GM04503 (cell line): ENCODE measurements around the gene ACOT8.
A peak's percentile ranks its signal among the peaks of the same experiment; 100 is the strongest.
"Not testable (repeated sequence)": the region's sequence is repeated elsewhere in the genome, so short reads cannot be mapped to it uniquely, and the experiment has no call there.

Source experiments
- DNase-seq: peaks from one replicate; pipeline ENCODE4 v3.0.0-alpha.2; 2012; ENCODE audit warnings: low read depth

Gene ACOT8

DNA sequence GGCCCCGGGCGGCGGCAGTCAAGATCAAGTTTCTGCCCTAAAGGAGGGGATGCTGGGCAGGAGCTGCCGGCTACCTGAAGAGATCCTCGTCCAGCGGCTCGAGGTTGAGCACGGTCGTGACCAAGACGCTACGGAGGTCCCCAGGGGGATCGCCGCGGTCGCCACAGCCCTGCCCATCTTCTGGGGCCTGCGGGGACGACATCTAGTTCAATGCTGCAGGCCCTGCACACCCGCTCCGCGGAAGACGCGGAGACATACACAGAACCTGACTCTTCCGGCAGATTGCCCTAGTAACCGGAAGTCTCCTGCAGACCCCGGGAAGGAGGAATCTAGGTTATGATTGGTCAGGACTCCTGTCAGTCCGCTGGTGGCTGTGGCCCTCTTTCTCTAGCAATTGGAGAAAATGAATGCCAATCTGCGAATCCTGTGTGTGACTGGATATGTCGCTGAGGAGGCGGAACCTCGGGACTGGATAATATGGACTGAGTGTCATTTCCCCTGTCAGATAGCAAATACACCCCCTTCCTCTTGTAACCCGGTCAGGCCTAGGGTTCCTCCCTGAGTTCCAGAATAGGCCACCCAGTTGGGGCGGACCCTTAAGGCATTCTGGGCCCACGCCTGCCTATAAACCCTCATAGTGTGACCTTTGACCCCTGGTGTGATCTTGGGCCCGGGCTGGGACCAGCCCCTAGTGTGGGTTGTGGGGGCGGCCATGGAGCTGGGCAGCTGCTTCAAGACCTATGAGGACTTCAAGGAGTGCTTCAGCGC is at the start of gene ACOT8, which contains the start of gene ZSWIM3:
ACOT8 (minus strand) TSS at position 279 of the 768 bp plus-strand sequence; CDS start at position 202, 77 bp downstream.
ZSWIM3 (plus strand) TSS at position 501 of the 768 bp plus-strand sequence; CDS start at position 713, 212 bp downstream.
- peak; percentile 100 for DNase-seq

DNA sequence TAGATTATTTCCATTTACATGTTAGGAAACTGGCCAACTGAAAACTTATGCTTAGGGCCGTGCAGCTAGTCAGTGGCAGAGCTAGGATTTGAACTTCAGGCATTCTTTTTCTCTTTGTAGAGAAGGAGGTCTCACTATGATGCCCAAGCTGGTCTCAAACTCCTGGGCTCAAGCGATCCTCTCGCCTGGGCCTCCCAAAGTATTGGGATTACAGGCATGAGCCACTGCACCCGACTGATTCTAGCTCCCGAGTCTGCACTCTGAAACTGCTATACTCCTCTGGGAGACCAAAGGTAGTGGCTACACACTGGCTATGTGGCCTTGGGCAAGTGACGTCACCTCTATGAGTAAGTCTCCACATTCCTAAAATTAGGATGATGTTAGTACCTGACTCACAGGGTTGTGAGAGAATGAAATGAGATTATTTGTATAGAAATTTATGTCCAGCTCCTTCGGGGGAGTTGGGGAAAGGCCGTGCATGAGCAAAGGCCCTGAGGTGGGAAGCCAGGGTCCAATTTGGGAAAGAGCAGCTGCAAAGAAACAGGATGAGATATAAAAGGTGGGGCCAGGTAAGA is 48.4 kb upstream of the ACOT8 start:
- DNase-seq, result no peak

DNA sequence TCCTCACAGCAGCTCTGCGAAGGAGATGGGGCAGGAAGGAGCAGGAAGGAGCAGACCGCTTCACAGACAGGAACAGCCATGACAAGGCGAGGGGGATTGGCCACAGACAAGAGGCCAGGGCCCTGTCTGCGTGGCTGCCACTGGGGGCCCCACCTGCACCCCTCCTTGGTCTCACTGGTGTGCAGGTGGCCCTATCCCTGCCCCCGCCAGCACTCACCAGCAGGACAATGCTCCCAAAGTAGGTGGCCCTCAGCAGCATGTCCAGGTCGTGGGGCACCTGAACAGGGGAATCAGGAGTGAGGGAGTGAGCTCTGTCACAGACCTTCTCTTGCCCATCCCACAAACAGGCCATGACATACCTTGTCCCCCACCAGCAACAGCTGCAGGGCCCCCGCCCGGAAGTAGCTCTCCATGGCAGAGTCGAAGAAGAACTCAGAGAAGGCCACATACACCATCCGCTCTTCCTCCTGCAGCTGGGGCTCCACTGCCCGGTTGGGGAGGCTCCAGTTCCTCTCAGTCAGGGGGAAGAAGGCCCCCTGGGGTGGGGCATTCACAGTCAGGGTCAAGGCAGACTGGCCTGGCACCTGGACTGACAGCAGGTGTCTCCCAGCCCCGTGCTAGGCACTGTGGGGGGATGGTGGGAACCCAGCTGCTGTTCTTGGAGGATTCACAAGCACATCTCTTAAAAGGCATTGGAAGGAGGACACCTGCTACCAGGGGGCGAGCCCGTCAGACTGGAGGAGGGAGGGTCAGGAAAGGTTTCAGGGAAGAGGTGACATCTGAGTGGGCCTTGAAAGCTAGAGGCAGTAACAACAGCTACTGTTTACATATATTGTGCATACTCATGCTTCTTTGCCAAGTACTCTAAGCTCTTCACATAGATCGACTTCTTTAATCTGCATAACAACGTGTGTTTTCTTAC is 47.7 kb upstream of the ACOT8 start:
- no peak for DNase-seq

DNA sequence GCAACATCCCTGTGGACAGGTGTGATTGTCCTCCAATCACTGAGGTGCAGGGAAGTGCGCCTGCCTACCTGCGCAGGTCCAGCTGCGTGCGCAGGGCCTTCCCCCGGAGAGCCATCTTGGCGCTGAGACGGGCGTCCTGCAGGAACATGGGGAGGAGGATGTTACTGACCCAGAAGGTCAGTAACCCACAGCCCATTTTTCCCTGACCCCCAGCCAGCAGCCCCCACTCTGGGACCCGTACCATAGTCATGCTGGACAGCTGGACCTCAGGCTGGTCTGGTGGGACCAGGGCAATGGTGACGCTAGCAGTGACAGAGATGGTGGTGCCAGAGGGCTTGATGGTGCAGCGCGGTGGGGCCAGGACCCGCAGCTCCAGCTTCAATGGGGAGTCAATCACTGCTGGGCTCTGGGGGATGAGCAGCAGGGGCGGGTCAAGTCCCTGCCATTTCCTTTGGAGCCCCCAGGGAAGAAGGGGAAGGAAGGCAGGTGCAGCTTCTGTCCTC is 45.1 kb upstream of the ACOT8 start:
- no peak for DNase-seq

DNA sequence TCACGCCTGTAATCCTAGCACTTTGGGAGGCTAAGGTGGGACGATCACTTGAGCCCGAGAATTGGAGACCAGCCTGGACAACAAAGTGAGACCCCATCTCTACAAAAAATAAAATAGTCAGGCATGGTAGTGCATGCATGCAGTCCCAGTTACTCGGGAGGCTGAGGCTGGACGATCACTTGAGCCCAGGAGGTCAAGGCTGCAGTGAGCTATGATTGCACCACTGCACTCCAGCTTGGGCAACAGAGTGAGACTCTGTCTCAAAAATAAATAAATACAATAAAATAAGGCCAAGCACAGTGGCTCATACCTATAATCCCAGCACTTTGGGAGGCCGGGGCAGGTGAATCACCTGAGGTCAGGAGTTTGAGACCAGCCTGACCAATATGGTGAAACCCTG is 44.1 kb upstream of the ACOT8 start:
- not testable (repeated sequence) for DNase-seq

DNA sequence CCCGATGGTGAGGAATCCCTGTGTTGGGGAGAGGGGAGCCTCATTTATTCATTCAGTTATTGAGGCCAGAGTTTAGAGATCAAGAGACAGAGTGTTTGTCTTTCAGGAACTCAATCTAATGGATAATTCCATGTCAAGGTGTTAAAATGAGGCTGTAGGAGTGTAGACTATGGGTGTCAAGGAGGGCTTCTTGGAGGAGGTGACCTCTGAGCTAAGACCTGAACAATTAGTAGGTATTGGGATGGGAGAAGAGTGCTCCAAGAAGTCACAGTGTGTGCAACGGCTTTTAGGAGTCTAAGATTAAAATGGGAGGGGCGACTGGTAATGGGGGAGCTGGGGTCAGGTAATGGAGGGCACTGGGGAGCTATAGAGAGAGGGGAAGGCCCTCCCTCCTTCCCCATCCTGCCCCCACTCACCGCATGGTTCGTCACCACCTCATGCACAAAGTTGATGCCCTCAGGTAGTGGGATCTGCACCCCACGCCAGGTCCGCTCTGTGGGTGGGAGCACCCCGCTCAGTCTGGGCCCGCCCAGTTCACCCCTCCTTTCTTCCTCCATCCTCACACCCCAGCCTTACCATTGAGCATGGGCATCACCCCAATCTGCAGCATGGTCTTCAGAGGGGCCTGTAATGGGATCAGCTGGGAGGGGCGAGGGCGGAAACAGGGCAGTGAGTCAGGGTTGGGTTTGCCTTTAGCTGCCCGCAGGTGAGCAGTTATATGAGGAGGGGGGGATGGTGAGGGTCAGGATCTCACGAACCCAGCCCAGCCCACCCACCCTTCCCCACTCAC is 42.0 kb upstream of the ACOT8 start:
- DNase-seq, result no peak

DNA sequence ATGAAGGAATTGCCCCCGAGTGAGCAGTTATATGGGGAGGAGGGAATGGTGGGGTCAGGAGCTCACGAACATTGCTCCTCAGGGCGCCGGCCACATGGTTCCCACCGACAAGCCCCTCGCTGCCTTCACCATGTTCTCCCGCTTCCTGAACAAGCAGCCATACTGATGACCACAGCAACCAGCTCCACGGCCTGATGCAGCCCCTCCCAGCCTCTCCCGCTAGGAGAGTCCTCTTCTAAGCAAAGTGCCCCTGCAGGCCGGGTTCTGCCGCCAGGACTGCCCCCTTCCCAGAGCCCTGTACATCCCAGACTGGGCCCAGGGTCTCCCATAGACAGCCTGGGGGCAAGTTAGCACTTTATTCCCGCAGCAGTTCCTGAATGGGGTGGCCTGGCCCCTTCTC is 41.1 kb upstream of the ACOT8 start:
- no peak for DNase-seq

DNA sequence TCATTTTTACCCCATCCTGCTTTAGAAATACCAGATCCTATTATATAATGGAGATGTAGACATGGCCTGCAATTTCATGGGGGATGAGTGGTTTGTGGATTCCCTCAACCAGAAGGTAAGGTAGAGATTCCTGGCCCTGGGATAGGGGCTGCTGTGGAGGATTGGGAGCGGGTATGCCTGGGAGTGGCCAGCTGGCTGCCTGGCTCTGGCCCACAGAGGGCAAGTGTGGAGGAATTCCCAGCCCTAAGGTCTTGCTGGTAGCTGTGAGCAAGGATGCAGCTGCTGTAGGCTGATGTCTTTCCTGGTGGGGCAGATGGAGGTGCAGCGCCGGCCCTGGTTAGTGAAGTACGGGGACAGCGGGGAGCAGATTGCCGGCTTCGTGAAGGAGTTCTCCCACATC is 40.5 kb upstream of the ACOT8 start:
- DNase-seq, result no peak

DNA sequence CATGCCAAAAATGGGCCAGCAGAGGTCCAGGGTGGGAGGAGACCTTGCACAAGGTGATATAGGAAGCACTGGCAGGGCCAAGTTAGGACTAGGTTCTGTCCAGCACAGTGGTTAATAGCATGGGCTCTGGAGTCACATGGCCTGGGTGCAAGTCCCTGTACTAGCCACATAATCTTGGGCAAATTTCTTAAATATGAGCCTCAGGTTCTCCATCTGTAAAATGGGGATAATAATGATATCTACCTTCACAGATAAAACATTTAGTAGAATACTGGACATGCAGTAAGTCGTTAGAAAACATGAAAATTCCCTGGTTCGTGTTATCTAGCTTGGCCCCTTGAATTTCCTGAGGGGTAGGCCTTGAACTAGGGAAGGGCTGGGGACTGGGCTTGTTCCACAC is 40.1 kb upstream of the ACOT8 start:
- no peak for DNase-seq

DNA sequence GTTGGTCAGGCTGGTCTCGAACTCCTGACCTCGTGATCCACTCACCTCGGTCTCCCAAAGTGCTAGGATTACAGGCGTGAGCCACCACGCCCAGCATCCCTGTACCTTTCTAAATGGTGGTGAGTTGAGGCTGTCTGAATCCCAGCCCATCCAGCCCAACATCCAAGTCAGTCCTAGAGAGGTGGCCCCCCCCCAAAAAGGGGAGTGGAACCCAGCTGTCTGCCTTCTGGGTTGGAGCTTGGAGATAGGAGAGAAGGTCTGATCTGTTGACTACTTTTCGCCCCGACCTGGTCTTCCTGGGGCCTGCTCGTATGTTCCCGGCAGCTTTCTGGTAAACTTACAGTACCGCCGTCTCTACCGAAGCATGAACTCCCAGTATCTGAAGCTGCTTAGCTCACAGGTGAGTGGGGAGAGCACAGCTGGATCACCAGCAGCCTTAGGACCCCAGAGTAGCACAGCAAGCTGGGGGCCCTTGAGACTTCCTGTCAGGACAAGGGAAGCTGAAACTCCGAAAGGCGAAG is 39.5 kb upstream of the ACOT8 start:
- no peak for DNase-seq

DNA sequence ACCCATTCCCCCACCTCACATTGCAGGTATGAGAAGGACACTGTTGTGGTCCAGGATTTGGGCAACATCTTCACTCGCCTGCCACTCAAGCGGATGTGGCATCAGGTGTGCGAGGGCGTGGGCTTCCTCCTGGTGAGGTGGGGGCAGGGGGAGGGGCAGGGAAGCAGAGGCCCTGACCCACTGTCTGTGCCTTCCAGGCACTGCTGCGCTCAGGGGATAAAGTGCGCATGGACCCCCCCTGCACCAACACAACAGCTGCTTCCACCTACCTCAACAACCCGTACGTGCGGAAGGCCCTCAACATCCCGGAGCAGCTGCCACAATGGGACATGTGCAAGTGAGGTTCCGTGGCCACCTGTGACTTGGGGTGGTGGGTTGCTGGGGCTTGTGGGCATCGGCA is 37.6 kb upstream of the ACOT8 start:
- no peak for DNase-seq

DNA sequence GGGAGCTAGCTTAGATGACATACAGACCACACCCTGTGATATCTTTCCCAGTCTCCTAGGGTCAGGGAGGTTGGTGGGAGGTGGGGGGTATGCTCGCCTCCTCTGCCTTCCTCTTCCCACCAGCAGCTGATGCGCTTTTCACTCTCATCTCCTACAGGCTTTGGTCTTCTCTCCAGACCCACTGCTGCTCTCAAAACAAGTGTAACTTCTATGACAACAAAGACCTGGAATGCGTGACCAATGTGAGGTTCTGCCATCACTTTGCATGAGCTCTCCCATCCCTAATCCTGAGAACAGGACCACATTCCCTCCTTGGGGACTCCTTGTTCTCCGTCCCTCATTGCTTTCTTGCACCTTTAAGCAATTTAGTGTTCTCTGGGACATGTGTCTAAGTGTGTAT is 36.6 kb upstream of the ACOT8 start:
- DNase-seq, result no peak

DNA sequence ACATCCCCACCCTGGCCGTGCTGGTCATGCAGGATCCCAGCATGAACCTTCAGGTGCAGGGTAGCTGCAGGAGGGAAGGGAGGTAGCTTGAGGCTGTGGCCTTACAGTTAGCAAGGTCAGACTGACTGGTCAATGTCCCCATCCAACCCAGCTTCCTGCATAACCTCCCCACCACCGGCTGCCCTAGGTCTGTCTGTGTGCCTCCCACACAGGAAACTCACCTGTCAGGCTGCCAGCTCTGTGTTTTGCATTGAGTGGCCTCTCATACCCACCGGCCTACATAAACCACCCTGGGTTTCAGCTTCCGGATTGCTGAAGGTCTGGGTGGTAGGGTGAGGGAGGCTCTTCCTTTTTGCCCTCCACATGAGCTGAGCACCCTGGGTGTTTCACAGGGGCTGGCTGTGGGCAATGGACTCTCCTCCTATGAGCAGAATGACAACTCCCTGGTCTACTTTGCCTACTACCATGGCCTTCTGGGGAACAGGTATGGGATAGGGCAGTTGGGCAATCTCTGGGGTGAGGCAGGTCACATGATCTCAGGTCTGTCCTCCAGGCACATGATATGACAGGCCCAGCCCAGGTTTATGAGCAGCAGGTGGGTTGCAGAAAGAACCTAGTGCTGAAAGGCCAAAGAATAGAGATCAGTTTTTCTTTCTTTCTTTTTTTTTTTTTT is 35.8 kb upstream of the ACOT8 start:
- no peak for DNase-seq

DNA sequence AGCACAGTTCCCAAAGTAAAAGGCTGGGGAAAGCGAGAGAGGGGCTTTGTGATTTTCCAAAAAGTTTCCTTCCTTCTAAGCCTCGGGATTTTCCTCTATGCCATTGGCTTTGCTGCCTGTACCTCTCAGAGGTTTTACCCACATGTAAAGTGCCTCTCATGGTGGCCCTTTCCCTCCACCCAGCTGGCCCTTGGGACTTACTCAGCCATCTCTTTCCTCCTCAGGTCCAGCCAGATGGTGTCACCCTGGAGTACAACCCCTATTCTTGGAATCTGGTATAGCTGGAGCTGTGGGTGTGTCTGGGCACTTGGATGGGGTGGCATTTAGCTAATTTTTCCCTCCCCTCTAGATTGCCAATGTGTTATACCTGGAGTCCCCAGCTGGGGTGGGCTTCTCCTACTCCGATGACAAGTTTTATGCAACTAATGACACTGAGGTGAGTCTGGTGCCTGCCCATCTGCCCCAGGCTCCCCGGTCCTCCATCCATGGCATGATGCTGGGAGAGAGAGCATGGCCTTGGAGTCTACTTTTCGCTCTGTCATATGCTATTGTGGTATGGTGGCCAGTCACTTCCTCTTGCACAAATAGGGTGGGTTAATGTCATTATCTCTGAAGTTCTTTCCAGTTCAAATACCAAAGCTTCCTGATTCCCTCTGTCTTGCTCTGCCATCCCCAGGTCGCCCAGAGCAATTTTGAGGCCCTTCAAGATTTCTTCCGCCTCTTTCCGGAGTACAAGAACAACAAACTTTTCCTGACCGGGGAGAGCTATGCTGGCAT is 35.0 kb upstream of the ACOT8 start:
- DNase-seq, result no peak

DNA sequence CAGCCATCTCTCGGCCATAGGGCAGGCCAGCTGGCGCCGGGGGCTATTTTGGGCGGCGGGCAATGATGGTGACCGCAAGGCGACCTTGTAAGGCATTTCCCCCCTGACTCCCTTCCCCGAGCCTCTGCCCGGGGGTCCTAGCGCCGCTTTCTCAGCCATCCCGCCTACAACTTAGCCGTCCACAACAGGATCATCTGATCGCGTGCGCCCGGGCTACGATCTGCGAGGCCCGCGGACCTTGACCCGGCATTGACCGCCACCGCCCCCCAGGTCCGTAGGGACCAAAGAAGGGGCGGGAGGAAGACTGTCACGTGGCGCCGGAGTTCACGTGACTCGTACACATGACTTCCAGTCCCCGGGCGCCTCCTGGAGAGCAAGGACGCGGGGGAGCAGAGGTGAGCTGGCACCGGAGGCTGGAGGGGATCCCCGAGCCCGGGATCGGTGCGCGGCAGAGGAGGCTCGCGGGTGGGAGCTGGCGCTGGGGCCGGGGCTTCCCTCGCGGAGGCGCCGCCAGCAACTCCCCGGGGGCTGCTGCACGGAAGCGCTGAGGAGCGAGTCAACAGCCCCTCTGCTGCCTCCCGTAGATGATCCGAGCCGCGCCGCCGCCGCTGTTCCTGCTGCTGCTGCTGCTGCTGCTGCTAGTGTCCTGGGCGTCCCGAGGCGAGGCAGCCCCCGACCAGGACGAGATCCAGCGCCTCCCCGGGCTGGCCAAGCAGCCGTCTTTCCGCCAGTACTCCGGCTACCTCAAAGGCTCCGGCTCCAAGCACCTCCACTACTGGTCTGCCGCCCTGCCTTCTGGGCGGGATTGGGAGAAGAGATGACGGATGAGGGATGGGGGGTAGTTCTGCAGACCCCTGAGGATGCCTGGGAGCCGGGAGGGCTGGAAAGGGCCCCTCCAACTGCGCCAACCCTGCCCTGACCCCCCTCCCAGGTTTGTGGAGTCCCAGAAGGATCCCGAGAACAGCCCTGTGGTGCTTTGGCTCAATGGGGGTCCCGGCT is 34.1 kb upstream of the ACOT8 start, which contains the start of the genes CTSA and NEURL2:
CTSA (plus strand) TSS at position 351 of the 999 bp plus-strand sequence; CDS start at position 585, 234 bp downstream.
NEURL2 (minus strand) TSS at position 224 of the 999 bp plus-strand sequence; CDS start at position 7, 217 bp downstream.
- no peak for DNase-seq

DNA sequence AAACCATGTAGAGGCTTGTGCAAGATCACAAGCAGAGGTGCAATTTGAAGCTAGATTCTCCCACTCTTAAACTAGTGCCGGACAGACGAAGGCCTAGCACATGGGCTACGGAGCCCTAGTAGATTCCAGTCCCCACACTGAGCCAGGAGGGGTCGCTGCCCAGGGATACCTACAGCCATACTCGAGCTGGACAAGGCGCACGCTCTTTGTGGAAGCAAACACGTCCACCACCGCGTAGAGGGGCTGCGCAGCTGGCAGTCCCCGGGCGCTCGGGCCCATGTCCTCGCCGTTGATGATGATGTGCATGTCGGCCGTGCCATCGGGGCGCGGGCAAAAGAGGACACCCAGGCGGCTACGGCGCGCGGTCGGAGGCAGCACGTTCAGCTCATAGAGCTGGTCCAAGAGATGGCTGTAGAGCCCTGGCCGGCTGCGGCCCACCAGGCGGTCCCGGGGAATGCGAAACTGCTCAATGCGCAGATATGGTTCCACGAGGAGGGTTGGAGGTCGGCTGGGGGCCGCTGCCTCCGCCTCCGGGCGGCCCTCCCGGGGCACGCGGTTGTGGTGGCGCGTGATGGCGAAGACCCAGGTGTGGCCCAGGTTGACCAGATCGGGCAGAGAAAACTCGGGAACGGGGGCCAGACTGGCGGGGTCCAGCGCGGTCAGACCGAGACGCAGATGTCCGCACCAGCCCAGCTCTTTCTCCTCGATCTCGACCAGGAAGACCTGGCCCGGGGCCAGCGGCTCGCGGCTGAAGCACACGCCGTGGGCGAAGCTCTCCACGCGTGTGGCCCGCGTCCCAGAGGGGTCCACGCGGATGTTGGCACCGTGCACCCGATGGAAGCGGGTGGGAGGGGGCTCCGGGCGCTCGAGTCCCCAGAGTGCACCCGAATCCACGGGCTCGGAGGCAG is 33.1 kb upstream of the ACOT8 start:
- no peak for DNase-seq

DNA sequence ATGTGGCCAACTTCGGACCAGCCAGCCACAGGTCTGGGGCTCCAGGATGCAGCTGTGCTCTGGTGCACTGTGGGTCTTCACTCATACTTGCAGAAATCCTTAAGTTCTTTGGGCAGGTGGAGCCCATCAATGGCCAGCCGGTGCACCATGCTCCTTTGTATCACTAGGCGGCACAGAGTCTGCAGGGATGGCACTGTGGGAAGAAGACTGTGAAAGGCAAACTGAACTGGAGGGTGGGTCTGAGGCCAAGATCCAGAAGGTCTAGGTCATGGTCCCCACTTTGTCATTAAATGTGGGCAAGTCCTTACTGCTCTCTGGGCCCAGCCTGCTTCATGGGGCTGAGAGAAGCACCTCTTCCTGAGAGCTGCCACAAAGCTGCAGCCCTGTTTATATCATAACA is 31.5 kb upstream of the ACOT8 start:
- no peak for DNase-seq
